22Rv1 (cell line): ENCODE measurements around the gene NAB2.

Experiments used
- CTCF ChIP-seq: fragments of 450-650 bp; IDR thresholded peaks from 2 replicates; pipeline ENCODE4 v1.5.1; 2017; ENCODE audit warnings: mild to moderate bottlenecking
- ZFX ChIP-seq: fragments of 450-650 bp; IDR thresholded peaks from 2 replicates; pipeline ENCODE4 v1.6.1; 2017; ENCODE audit warnings: antibody characterized with exemption, borderline replicate concordance

- TF ChIP-seq ZFX, result no peak
- no peak for TF ChIP-seq CTCF
Measured at GRCh38 chr12:57133916-57134315, 45.0 kb downstream of the NAB2 start.
